ENCODE data around the gene CCDC197. TPM values are rescaled to one million over a fixed set of nuclear protein-coding genes. Genes with fewer than 3 reads are reported as not detected.

Gene CCDC197
- total RNA-seq, 1 experiment from 2014 or later, result not detected

- no peak for DNase-seq
- Histone ChIP-seq H4K20me1 (ENCODE audit: control insufficient read depth, insufficient read depth, insufficient read length) (no peaks in the 10 kb centered on the region), H2BK5ac (ENCODE audit: insufficient read length, low read length) (no peak overlapping the region), H3K14ac (ENCODE audit: insufficient read depth, low read length) (no peak overlapping the region), H2AK5ac (ENCODE audit: insufficient read length, low read length) (no peak overlapping the region), H2AFZ (ENCODE audit: low read length) (no peak overlapping the region), H3K4me1 (ENCODE audit: insufficient read depth, low read length) (no peaks in the 10 kb centered on the region), H3K79me1 (ENCODE audit: insufficient read depth, low read depth, low read length, poor library complexity, severe bottlenecking) (no peaks in the 10 kb centered on the region), H3K9ac (ENCODE audit: extremely low read depth, insufficient read length, low read length) (no peak overlapping the region), H3K23me2 (ENCODE audit: insufficient read length, low read depth, low read length, poor library complexity, severe bottlenecking) (no peaks in the 10 kb centered on the region), H3K56ac (ENCODE audit: insufficient read length, low read depth, low read length) (no peak overlapping the region), H3K4me2 (ENCODE audit: insufficient read depth, insufficient read length, low read length) (no peak overlapping the region), H2BK20ac (ENCODE audit: low read depth, low read length, poor library complexity, severe bottlenecking) (no peak overlapping the region), H3T11ph (ENCODE audit: low read length) (no peak overlapping the region), H4K8ac (replicated peaks; ENCODE audit: insufficient read length, low read depth, low read length) (no peak overlapping the region), H2BK15ac (ENCODE audit: low read depth, low read length) (no peak overlapping the region), H3K27me3 (ENCODE audit: insufficient read depth, low read length) (no peaks in the 10 kb centered on the region), H4K5ac (ENCODE audit: insufficient read length, low read depth, low read length) (no peak overlapping the region), H3K79me2 (ENCODE audit: insufficient read depth, low read length) (no peaks in the 10 kb centered on the region), H2BK12ac (ENCODE audit: insufficient read length, low read depth, low read length) (no peak overlapping the region), H3K23ac (ENCODE audit: insufficient read length, low read depth, low read length) (no peak overlapping the region), H2BK120ac (ENCODE audit: low read depth, low read length, poor library complexity, severe bottlenecking) (no peak overlapping the region), H3K9me3 (ENCODE audit: control insufficient read depth, low read depth, low read length) (no peaks in the 10 kb centered on the region), H3K4ac (ENCODE audit: low read depth, low read length) (no peak overlapping the region), H3K27ac (ENCODE audit: insufficient read length, low read depth, low read length) (no peak overlapping the region), H4K91ac (ENCODE audit: insufficient read length, low read depth, low read length) (no peak overlapping the region), H3K18ac (ENCODE audit: insufficient read length, low read depth, low read length) (no peak overlapping the region)
- TF ChIP-seq CTCF (conservative IDR thresholded peaks at IDR 0.05), result no peak
- Mint-ChIP-seq H3K9me3 (no peaks in the 10 kb centered on the region; a peak in 1 of 5 replicates), H3K36me3 (ENCODE audit: insufficient read depth in 1 of 3, low read depth in 3 of 3) (no peaks in the 10 kb centered on the region; a peak in 1 of 7 replicates), H3K4me1 (peaks cover 4 to 36% of the 10 kb centered on the region in 2 experiments; a peak in 3 of 4 replicates), H3K27me3 (ENCODE audit: low read depth) (peaks cover 10% of the 10 kb centered on the region), H3K4me3 (no peak overlapping the region), H3K27ac (no peak overlapping the region)
- WGBS (ENCODE audit: extremely low coverage, insufficient read length, low lambda C conversion rate), result no CpG with 5 or more reads among the region's 6 CpGs
Observed at GRCh38 chr14:93993382-93993781, 3.7 kb upstream of the CCDC197 start.

Measured in H9 (cell line).